ENCODE data around the gene PRXL2A.
"Not testable (repeated sequence)": the region's sequence is repeated elsewhere in the genome, so short reads cannot be mapped to it uniquely, and the experiment has no call there.

The PRXL2A gene

DNA sequence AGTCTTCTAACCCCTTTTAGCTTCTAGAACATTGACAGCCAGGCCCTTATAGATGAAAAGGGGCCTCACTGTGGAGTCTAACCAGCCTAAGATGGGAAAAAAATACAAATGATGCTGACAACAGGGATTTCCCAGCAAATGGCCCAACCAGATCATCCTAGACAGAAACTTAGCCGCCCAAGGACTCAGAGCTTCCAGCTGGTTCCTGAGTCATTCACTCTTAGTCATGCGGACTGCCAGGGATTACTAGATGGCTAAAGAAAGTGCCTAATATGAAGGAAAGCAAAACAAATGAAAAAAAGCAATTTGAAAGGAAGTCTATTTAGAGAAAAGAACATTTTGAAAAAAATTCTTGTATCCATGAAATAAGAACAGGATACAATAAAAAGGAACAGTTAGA is 69.5 kb downstream of the PRXL2A start:
- H3K36me3 ChIP-seq (ENCODE audit: control insufficient read depth in 2 of 2, insufficient read depth in 1 of 2, low read length in 2 of 2) = no peaks in the 10 kb centered on the region
- peak; percentile 39 for TF ChIP-seq SETDB1 (IDR thresholded peaks at IDR 0.05; ENCODE audit: insufficient read length, low read length)
- no peak for TF ChIP-seq KLF16 (tag by site-specific recombination; IDR thresholded peaks at IDR 0.05)
- CTCF ChIA-PET = interaction anchor here (2.1 kb wide), 1 partner anchor 28 kb away, joined by 7 read pairs; no protein-coding TSS in a partner anchor

GRCh38 chr10:80480373-80480772 is 72.0 kb downstream of the PRXL2A start:
- CTCF ChIA-PET; H3K4me3 ChIP-seq (ENCODE audit: low read depth, low read length); H3K4me1 ChIP-seq (ENCODE audit: control insufficient read depth, insufficient read depth, low read length); H3K27ac ChIP-seq (ENCODE audit: extremely low read depth, low read depth, low read length); H3K36me3 ChIP-seq (ENCODE audit: control insufficient read depth in 2 of 2, insufficient read depth in 1 of 2, low read length in 2 of 2); H3K9me3 ChIP-seq (ENCODE audit: control insufficient read depth, insufficient read depth, low read depth, low read length); POLR2A ChIA-PET: not testable (repeated sequence)
- TF ChIP-seq ZNF146 (tag by site-specific recombination; IDR thresholded peaks at IDR 0.05) = peak; percentile 73
- TF ChIP-seq ZNF580 (tag by site-specific recombination; IDR thresholded peaks at IDR 0.05) = 0 out of 2 replicates have a peak, but pooled peaks have one; percentile 23

More for the DNA sequence above, 69.5 kb downstream of the PRXL2A start:
- Histone ChIP-seq H3K9me3 (ENCODE audit: control insufficient read depth, insufficient read depth, low read depth, low read length) (no peaks in the 10 kb centered on the region), H3K4me3 (ENCODE audit: low read depth, low read length) (no peak overlapping the region), H3K4me1 (ENCODE audit: control insufficient read depth, insufficient read depth, low read length) (no peaks in the 10 kb centered on the region), H3K27ac (ENCODE audit: extremely low read depth, low read depth, low read length) (no peak overlapping the region)
- POLR2A ChIA-PET = no interaction called here

GRCh38 chr10:80480852-80481251 is 72.5 kb downstream of the PRXL2A start:
- Histone ChIP-seq H3K4me1 (ENCODE audit: control insufficient read depth, insufficient read depth, low read length) (no peaks in the 10 kb centered on the region), H3K36me3 (ENCODE audit: control insufficient read depth in 2 of 2, insufficient read depth in 1 of 2, low read length in 2 of 2) (no peaks in the 10 kb centered on the region), H3K4me3 (ENCODE audit: low read depth, low read length) (no peak overlapping the region), H3K27ac (ENCODE audit: extremely low read depth, low read depth, low read length) (no peak overlapping the region), H3K9me3 (ENCODE audit: control insufficient read depth, insufficient read depth, low read depth, low read length) (no peaks in the 10 kb centered on the region)
- ChIA-PET POLR2A (no interaction called here), CTCF (no interaction called here)
- no peak for TF ChIP-seq ZNF214 (tag by site-specific recombination; IDR thresholded peaks at IDR 0.05; ENCODE audit: borderline replicate concordance)
- no peak for TF ChIP-seq INSM2 (tag by site-specific recombination; IDR thresholded peaks at IDR 0.05)
- TF ChIP-seq, protein P1, sequence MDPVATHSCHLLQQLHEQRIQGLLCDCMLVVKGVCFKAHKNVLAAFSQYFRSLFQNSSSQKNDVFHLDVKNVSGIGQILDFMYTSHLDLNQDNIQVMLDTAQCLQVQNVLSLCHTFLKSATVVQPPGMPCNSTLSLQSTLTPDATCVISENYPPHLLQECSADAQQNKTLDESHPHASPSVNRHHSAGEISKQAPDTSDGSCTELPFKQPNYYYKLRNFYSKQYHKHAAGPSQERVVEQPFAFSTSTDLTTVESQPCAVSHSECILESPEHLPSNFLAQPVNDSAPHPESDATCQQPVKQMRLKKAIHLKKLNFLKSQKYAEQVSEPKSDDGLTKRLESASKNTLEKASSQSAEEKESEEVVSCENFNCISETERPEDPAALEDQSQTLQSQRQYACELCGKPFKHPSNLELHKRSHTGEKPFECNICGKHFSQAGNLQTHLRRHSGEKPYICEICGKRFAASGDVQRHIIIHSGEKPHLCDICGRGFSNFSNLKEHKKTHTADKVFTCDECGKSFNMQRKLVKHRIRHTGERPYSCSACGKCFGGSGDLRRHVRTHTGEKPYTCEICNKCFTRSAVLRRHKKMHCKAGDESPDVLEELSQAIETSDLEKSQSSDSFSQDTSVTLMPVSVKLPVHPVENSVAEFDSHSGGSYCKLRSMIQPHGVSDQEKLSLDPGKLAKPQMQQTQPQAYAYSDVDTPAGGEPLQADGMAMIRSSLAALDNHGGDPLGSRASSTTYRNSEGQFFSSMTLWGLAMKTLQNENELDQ (tag by site-specific recombination; IDR thresholded peaks at IDR 0.05; ENCODE audit: low read depth) = no peak
- no peak for TF ChIP-seq ZNF350 (tag by site-specific recombination; IDR thresholded peaks at IDR 0.05)
- TF ChIP-seq KLF8 (tag by site-specific recombination; IDR thresholded peaks at IDR 0.05) = no peak
- TF ChIP-seq ZNF670 (tag by site-specific recombination; IDR thresholded peaks at IDR 0.05; ENCODE audit: low read depth) = no peak
- TF ChIP-seq ZSCAN30 (tag by site-specific recombination; IDR thresholded peaks at IDR 0.05) = no peak
- TF ChIP-seq, protein P2, sequence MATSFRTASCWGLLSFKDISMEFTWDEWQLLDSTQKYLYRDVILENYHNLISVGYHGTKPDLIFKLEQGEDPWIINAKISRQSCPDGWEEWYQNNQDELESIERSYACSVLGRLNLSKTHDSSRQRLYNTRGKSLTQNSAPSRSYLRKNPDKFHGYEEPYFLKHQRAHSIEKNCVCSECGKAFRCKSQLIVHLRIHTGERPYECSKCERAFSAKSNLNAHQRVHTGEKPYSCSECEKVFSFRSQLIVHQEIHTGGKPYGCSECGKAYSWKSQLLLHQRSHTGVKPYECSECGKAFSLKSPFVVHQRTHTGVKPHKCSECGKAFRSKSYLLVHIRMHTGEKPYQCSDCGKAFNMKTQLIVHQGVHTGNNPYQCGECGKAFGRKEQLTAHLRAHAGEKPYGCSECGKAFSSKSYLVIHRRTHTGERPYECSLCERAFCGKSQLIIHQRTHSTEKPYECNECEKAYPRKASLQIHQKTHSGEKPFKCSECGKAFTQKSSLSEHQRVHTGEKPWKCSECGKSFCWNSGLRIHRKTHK (tag by site-specific recombination; IDR thresholded peaks at IDR 0.05) = no peak
- TF ChIP-seq ZNF248 (tag by site-specific recombination; IDR thresholded peaks at IDR 0.05) = no peak
- TF ChIP-seq ZNF785 (tag by site-specific recombination; IDR thresholded peaks at IDR 0.05) = no peak
- TF ChIP-seq GLIS1 (tag by site-specific recombination; IDR thresholded peaks at IDR 0.05) = no peak
- no peak for TF ChIP-seq YY2 (tag by site-specific recombination; IDR thresholded peaks at IDR 0.05)
- TF ChIP-seq ZNF391 (tag by site-specific recombination; IDR thresholded peaks at IDR 0.05; ENCODE audit: borderline replicate concordance, low read depth) = no peak
